IPS DF 6.9 (cell line): ENCODE results near the gene GIMAP7.
"Not testable (repeated sequence)": the region's sequence is repeated elsewhere in the genome, so short reads cannot be mapped to it uniquely, and the experiment has no call there.

ENCODE experiments used
- DNase-seq: peaks from one replicate; pipeline ENCODE4 v3.0.0-alpha.2; 2013; ENCODE audit warnings: low read depth, low spot score
- H3K27ac ChIP-seq: one replicate; pipeline ENCODE4 v1.5.1; 2013; ENCODE audit warnings: low read length, control low read depth
- H3K27me3 ChIP-seq: 2 replicates; pipeline ENCODE4 v1.6.1; 2013; ENCODE audit warnings: mild to moderate bottlenecking, low read length; ENCODE audit not compliant: control insufficient read depth, insufficient read depth
- H3K36me3 ChIP-seq: 2 replicates; pipeline ENCODE4 v1.6.1; 2013; ENCODE audit warnings: low read length; ENCODE audit not compliant: control insufficient read depth, insufficient read depth
- H3K4me1 ChIP-seq: 2 replicates; pipeline ENCODE4 v1.6.1; 2013; ENCODE audit warnings: low read length; ENCODE audit not compliant: control insufficient read depth, insufficient read depth
- H3K4me3 ChIP-seq: 2 replicates; pipeline ENCODE4 v1.5.1; 2013; ENCODE audit warnings: mild to moderate bottlenecking, low read length
- H3K9me3 ChIP-seq: 2 replicates; pipeline ENCODE4 v1.6.1; 2013; ENCODE audit warnings: low read length, inconsistent platforms; ENCODE audit not compliant: control insufficient read depth, insufficient read depth
- WGBS: extraction: QIAGEN DNeasy Blood & Tissue Kit; methylation state at CpG from one replicate; pipeline ENCODE4 v1.1.7; 2013; ENCODE audit warnings: mixed read lengths, missing lambda C conversion rate; ENCODE audit not compliant: insufficient read length, insufficient coverage; 5-methylcytosine and 5-hydroxymethylcytosine counted together

GIMAP7 gene

GRCh38 chr7:150511048-150511447 lies 3.6 kb upstream of the GIMAP7 start:
- WGBS: no CpG with 5 or more reads among the region's 2 CpGs
- Histone ChIP-seq H3K27me3 (no peaks in the 10 kb centered on the region), H3K36me3 (no peaks in the 10 kb centered on the region), H3K9me3 (no peaks in the 10 kb centered on the region), H3K4me1 (no peaks in the 10 kb centered on the region), H3K4me3 (no peak overlapping the region), H3K27ac (no peak overlapping the region)
- DNase-seq: no peak

DNA sequence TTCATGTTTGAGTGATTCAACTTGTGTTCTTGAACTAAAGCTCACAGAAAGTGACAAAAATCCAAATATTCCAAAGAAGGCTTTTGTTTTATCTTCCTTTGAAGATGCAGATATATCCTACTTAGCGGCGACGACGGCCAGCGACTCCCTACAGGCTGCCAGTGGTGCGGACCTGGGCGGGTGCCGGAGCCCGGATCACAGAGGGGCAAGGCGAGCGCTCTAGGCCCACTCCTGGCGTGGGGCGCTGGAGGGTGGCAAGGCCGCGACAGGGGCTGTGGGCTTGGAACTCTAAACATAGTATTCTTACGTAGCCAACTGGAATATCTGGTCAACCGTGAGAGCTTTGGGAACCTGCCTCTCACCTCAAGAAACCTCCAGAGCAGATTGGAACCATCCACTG lies 914 bp upstream of the GIMAP7 start:
- no CpG with 5 or more reads among the region's 17 CpGs for WGBS
- no peaks in the 10 kb centered on the region for H3K4me1 ChIP-seq

DNA sequence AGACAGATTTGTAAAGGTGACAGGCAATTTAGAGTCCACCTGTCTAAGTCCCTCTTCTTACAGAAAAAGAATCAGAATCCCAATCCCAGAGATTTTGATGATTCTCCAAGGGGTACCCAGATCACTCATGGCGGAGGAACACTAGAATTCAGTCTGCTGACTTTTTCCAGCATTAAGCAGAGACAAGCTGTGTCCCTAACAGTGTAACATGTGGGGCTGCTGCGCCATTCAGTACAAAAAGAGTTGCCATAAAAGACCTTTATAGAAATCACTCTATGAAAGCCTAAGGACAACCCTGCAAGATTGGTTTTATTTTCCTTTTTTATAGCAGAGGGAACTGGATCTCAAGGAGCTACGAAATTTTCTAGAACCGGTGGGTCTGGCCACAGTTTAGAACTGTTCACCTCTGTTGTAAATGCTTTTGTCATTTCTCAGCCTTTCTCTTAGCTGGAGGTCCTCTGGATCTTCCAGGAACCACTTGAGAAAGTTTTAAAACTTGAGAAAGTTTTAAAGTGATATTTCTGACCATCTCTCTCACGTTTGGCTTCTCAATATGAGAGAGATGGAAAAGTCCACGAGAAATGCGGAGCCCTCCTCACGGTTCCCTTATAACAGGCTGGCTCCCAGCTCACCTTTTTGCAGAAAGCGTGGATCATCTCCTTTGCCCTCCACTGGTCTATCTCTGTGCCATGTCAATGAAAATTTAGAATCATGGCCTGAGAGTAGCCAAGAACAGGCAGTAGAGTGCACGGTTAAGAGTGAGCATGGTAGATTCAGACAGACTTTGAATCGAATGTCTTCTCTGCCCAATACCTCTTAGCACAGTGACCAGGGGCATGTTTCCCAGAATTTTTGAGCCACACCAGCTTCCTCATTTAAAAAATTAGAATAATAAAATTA lies 826 bp downstream of the GIMAP7 start:
- H3K9me3 ChIP-seq: no peaks in the 10 kb centered on the region
- WGBS: no CpG with 5 or more reads among the region's 11 CpGs
- H3K27ac ChIP-seq: no peak overlapping the region
- no peak overlapping the region for H3K4me3 ChIP-seq
- DNase-seq: no peak
- no peaks in the 10 kb centered on the region for H3K4me1 ChIP-seq
- H3K27me3 ChIP-seq: no peaks in the 10 kb centered on the region
- no peaks in the 10 kb centered on the region for H3K36me3 ChIP-seq

More for the DNA sequence above, 914 bp upstream of the GIMAP7 start:
- Histone ChIP-seq H3K27ac (no peak overlapping the region), H3K4me3 (no peak overlapping the region), H3K27me3 (no peaks in the 10 kb centered on the region), H3K9me3 (no peaks in the 10 kb centered on the region), H3K36me3 (no peaks in the 10 kb centered on the region)
- DNase-seq: no peak

- no peaks in the 10 kb centered on the region for H3K9me3 ChIP-seq
- no peaks in the 10 kb centered on the region for H3K4me1 ChIP-seq
- no peak overlapping the region for H3K4me3 ChIP-seq
- DNase-seq: no peak
- H3K36me3 ChIP-seq: no peaks in the 10 kb centered on the region
- WGBS: no CpG with 5 or more reads among the region's 1 CpG
- H3K27me3 ChIP-seq: no peaks in the 10 kb centered on the region
- no peak overlapping the region for H3K27ac ChIP-seq
Measured at GRCh38 chr7:150516956-150517745, 2.5 kb downstream of the GIMAP7 start.

- Histone ChIP-seq H3K27ac (no peak overlapping the region), H3K36me3 (no peaks in the 10 kb centered on the region), H3K9me3 (no peaks in the 10 kb centered on the region), H3K4me1 (no peaks in the 10 kb centered on the region), H3K4me3 (no peak overlapping the region), H3K27me3 (no peaks in the 10 kb centered on the region)
- WGBS: no CpG with 5 or more reads among the region's 2 CpGs
- DNase-seq: no peak
Measured at GRCh38 chr7:150519310-150519709, 4.6 kb downstream of the GIMAP7 start.

DNA sequence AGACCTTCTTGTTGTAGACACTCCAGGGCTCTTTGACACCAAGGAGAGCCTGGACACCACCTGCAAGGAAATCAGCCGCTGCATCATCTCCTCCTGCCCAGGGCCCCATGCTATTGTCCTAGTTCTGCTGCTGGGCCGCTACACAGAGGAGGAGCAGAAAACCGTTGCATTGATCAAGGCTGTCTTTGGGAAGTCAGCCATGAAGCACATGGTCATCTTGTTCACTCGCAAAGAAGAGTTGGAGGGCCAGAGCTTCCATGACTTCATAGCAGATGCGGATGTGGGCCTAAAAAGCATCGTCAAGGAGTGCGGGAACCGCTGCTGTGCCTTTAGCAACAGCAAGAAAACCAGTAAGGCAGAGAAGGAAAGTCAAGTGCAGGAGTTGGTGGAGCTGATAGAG lies 5.5 kb downstream of the GIMAP7 start:
- Histone ChIP-seq H3K27me3 (no peaks in the 10 kb centered on the region), H3K27ac (no peak overlapping the region), H3K36me3 (no peaks in the 10 kb centered on the region), H3K9me3 (no peaks in the 10 kb centered on the region), H3K4me1 (no peaks in the 10 kb centered on the region), H3K4me3 (no peak overlapping the region)
- WGBS: no CpG with 5 or more reads among the region's 8 CpGs
- no peak for DNase-seq

DNA sequence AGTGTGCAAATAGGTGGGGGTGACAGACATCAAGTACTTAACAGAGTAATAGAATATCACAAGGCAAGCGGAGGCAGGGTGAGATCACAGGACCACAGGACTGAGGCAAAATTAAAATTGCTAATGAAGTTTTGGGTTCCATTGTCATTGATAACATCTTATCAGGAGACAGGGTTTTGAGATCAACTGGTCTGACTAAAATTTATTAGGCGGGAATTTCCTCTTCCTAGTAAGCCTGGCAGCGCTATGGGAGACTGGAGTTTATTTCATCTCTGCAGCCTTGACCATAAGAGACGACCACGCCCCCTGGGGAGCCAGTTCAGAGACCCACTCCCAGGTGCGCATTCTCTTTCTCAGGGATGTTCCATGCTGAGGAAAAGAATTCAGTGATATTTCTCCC lies 8.3 kb downstream of the GIMAP7 start:
- not testable (repeated sequence) for H3K27me3 ChIP-seq, DNase-seq, H3K4me1 ChIP-seq, H3K4me3 ChIP-seq, H3K27ac ChIP-seq, H3K36me3 ChIP-seq, H3K9me3 ChIP-seq
- no CpG with 5 or more reads among the region's 6 CpGs for WGBS

GRCh38 chr7:150524018-150524417 lies 9.3 kb downstream of the GIMAP7 start:
- Histone ChIP-seq H3K36me3 (no peaks in the 10 kb centered on the region), H3K27ac (no peak overlapping the region), H3K9me3 (no peaks in the 10 kb centered on the region), H3K4me3 (no peak overlapping the region), H3K4me1 (no peaks in the 10 kb centered on the region), H3K27me3 (no peaks in the 10 kb centered on the region)
- DNase-seq: no peak
- no CpG with 5 or more reads among the region's 2 CpGs for WGBS

DNA sequence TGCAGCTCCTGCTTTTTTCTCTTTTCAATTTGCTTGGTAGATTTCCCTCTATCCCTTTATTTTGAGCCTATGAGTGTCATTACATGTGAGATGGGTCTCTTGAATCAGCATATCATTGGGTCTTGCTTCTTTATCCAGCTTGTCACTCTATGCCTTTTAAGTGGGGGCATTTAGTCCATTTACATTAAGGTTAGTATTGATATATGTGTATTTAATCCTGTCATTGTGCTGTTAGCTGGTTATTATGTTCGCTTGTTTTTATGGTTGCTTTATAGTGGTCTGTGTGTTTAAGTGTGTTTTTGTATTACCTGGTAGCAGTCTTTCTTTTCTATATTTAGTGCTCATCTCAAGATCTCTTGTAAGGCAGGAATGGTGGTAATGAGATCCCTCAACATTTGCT lies 17.0 kb downstream of the GIMAP7 start:
- no CpG with 5 or more reads among the region's 1 CpG for WGBS
- H3K27me3 ChIP-seq: no peaks in the 10 kb centered on the region
- H3K4me1 ChIP-seq: no peaks in the 10 kb centered on the region
- H3K27ac ChIP-seq: no peak overlapping the region
- no peak for DNase-seq
- no peaks in the 10 kb centered on the region for H3K9me3 ChIP-seq
- no peak overlapping the region for H3K4me3 ChIP-seq
- no peaks in the 10 kb centered on the region for H3K36me3 ChIP-seq

GRCh38 chr7:150538259-150538658 lies 23.6 kb downstream of the GIMAP7 start:
- no peak for DNase-seq
- H3K4me3 ChIP-seq: no peak overlapping the region
- H3K9me3 ChIP-seq: peaks cover 1% of the 10 kb centered on the region; the same call in 1 of the 2 replicates
- H3K27ac ChIP-seq: no peak overlapping the region
- H3K36me3 ChIP-seq: no peaks in the 10 kb centered on the region
- no peaks in the 10 kb centered on the region for H3K27me3 ChIP-seq
- WGBS: no CpG with 5 or more reads among the region's 2 CpGs
- H3K4me1 ChIP-seq: no peaks in the 10 kb centered on the region
